Coronary artery (tissue), 2 donors: Measurements from ENCODE around the gene ALPP.
"Not testable (repeated sequence)": the region's sequence is repeated elsewhere in the genome, so short reads cannot be mapped to it uniquely, and the experiment has no call there.

Experiments
- DNase-seq: peaks from one replicate; pipeline ENCODE4 v3.0.0-alpha.2; 2017; ENCODE audit warnings: low spot score
- H3K27ac ChIP-seq, 2 donors: fragments of 200-600 bp; sonication (generic); one replicate each; pipeline ENCODE4 v1.5.1; 2016 to 2019
- H3K4me3 ChIP-seq: fragments of 200-600 bp; sonication (generic); 2 replicates; pipeline ENCODE4 v1.5.1; 2016; ENCODE audit warnings: mild to moderate bottlenecking, moderate library complexity
- CTCF ChIP-seq: fragments of 200-600 bp; sonication (generic); IDR thresholded peaks from one replicate; pipeline ENCODE4 v1.5.1; 2019; ENCODE audit warnings: antibody characterized with exemption

ALPP gene

GRCh38 chr2:232352511-232353091 lies 25.9 kb upstream of the ALPP start:
- DNase-seq = no peak
- Histone ChIP-seq H3K27ac (no peak overlapping the region), H3K4me3 (no peak overlapping the region)
- TF ChIP-seq CTCF = no peak

GRCh38 chr2:232353096-232353495 lies 25.5 kb upstream of the ALPP start:
- DNase-seq = no peak
- TF ChIP-seq CTCF = no peak

GRCh38 chr2:232353660-232354059 lies 24.9 kb upstream of the ALPP start:
- no peak for DNase-seq
- H3K27ac ChIP-seq = no peak overlapping the region
- no peak overlapping the region for H3K4me3 ChIP-seq
- TF ChIP-seq CTCF = no peak

More at GRCh38 chr2:232353096-232353495, 25.5 kb upstream of the ALPP start:
- H3K4me3 ChIP-seq = no peak overlapping the region
- no peak overlapping the region for H3K27ac ChIP-seq

- Histone ChIP-seq H3K27ac (no peak overlapping the region), H3K4me3 (no peak overlapping the region)
- DNase-seq = no peak
- no peak for TF ChIP-seq CTCF
Measured at GRCh38 chr2:232354069-232354468, 24.5 kb upstream of the ALPP start.

- no peak for DNase-seq
- Histone ChIP-seq H3K4me3 (no peak overlapping the region), H3K27ac (no peak overlapping the region)
- no peak for TF ChIP-seq CTCF
Measured at GRCh38 chr2:232361646-232362045, 16.9 kb upstream of the ALPP start.

GRCh38 chr2:232362174-232362900 lies 16.2 kb upstream of the ALPP start:
- no peak for DNase-seq

GRCh38 chr2:232363064-232363783 lies 15.3 kb upstream of the ALPP start:
- H3K4me3 ChIP-seq = peak overlapping the region; percentile 44
- H3K27ac ChIP-seq, DNase-seq: not testable (repeated sequence)

More at GRCh38 chr2:232362174-232362900, 16.2 kb upstream of the ALPP start:
- Histone ChIP-seq H3K4me3 (no peak overlapping the region), H3K27ac (no peak overlapping the region)
- no peak for TF ChIP-seq CTCF
